ENCODE measurements around the gene SORCS2. TPM values are rescaled to one million over a fixed set of nuclear protein-coding genes. Genes with fewer than 3 reads are reported as not detected.

SORCS2 gene
- total and polyA plus RNA-seq, 2 of the 8 experiments (the other 6 are each of a cell fraction or from before 2014, with no cell fraction given) = 0.36 to 1.8 TPM

DNA sequence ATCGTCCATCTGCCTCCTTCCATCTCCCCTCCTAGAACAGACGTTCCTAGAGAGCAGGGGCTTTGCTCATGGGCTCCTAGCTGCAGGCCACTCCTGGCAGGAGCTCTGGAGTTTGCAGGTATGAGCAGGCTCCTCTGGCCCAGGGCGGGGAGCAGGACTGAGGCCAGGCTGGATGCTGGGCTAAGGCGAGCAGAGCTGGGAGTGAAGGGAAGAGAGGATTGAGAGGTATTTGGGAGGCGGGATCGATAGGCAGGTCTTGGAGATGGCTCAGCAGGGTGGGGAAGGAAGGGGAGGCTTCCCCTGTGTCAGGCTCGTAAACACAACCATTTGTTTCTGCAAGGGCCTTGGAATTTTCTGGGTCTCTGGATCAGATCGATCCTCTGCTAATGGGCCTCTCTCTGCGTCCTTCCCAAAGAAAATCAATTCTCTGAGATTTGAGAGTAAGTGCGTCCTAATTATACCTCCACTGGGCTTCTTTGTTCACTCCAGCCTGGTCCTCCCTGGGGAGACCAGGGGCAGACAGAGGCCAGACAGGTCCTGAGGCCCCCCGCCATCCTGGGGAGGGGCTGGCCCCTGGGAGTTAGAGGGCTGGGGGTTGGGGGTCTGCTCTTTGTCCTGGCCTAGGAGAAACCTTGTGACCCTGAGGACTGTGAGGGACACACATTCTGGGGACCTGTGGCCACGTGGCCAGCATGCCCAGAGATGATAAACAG lies 337.2 kb downstream of the SORCS2 start:
- Histone ChIP-seq H3K36me3 (ENCODE audit: control insufficient read depth in 2 of 4, insufficient read depth in 4 of 4, low read length in 3 of 4) (no peaks in the 10 kb centered on the region), H3K79me2 (ENCODE audit: control insufficient read depth in 1 of 2, insufficient read depth in 2 of 2, low read length in 2 of 2) (no peaks in the 10 kb centered on the region), H3K79me1 (ENCODE audit: low read depth, low read length) (no peaks in the 10 kb centered on the region), H3K4me1 (replicated peaks in 1 of 4; ENCODE audit: control insufficient read depth in 3 of 4, insufficient read depth in 4 of 4, low read length in 3 of 4) (peaks cover 4 to 26% (median 15%) of the 10 kb centered on the region in 4 experiments), H2AFZ (ENCODE audit: low read length) (0 out of 2 replicates have a peak overlapping the region, but pooled peaks have one; percentile 1), H2BK12ac (ENCODE audit: low read depth, low read length) (0 out of 2 replicates have a peak overlapping the region, but pooled peaks have one; percentile 33), H3K23me2 (ENCODE audit: low read depth, low read length) (no peaks in the 10 kb centered on the region), H2BK20ac (ENCODE audit: low read length) (0 out of 2 replicates have a peak overlapping the region, but pooled peaks have one; percentile 61), H3K4ac (replicated peaks; ENCODE audit: insufficient read length, low read depth, low read length) (no peak overlapping the region), H3K23ac (ENCODE audit: insufficient read length) (no peak overlapping the region), H3K4me2 (ENCODE audit: insufficient read depth in 1 of 2, low read depth in 2 of 2, low read length in 2 of 2) (no peak overlapping the region), H3K14ac (ENCODE audit: insufficient read length) (no peak overlapping the region), H2BK120ac (replicated peaks; ENCODE audit: low read depth, low read length) (no peak overlapping the region), H3K9ac (replicated peaks in 1 of 4; ENCODE audit: extremely low read depth in 1 of 4, low read depth in 3 of 4, low read length in 3 of 4) (no peak overlapping the region), H3K4me3 (ENCODE audit: extremely low read depth in 1 of 4, insufficient read depth in 2 of 4, low read depth in 3 of 4, low read length in 4 of 4) (no peak overlapping the region), H3K9me3 (ENCODE audit: insufficient read depth in 2 of 2, low read depth in 1 of 2, low read length in 1 of 2) (peaks cover 0 to 2% of the 10 kb centered on the region in 2 experiments; a peak in 1 of 4 replicates), H4K8ac (ENCODE audit: extremely low read depth, insufficient read depth, low read length) (no peak overlapping the region), H4K91ac (replicated peaks; ENCODE audit: insufficient read length, low read length) (no peak overlapping the region), H3K27me3 (replicated peaks in 1 of 4; ENCODE audit: control insufficient read depth in 3 of 4, extremely low read depth in 1 of 4, insufficient read depth in 3 of 4, low read length in 3 of 4) (no peaks in the 10 kb centered on the region), H3K18ac (ENCODE audit: extremely low read depth, low read length) (no peak overlapping the region; the same call in 1 of the 2 replicates), H3K27ac (ENCODE audit: low read depth, low read length) (no peak overlapping the region), H4K20me1 (replicated peaks in 1 of 2; ENCODE audit: control insufficient read depth in 1 of 2, insufficient read depth in 2 of 2, low read length in 2 of 2) (no peaks in the 10 kb centered on the region), H2BK5ac (ENCODE audit: low read depth, low read length) (peak overlapping the region; percentile 35; the same call in 1 of the 2 replicates), H2AK5ac (ENCODE audit: low read depth, low read length) (no peak overlapping the region), H4K5ac (ENCODE audit: insufficient read length, low read depth, low read length) (no peak overlapping the region), H2BK15ac (ENCODE audit: low read length) (no peak overlapping the region), H3K56ac (replicated peaks; ENCODE audit: insufficient read length, low read depth, low read length) (no peak overlapping the region)
- 58% methylated on average over 11 of the region's 12 CpGs; no CpG with 5 or more reads in 1 of the 2 experiments for WGBS, 2 experiments (ENCODE audit: extremely low coverage in 1 of 2, insufficient coverage in 1 of 2, insufficient read length in 1 of 2, insufficient replicate concordance in 2 of 2, low coverage in 1 of 2, low lambda C conversion rate in 2 of 2, missing lambda C conversion rate in 1 of 2)
- FAIRE-seq (no peak), DNase-seq (ENCODE audit: low read depth in 1 of 2, low spot score in 2 of 2) (no peak)
- ChIA-PET CTCF (ENCODE audit: partially characterized antibody) (interaction anchor here (3.2 kb wide), 1 partner anchor 122 kb away, joined by 16 read pairs; no protein-coding TSS in a partner anchor), POLR2A (ENCODE audit: partially characterized antibody) (no interaction called here)
- TF ChIP-seq GTF2F1 (IDR thresholded peaks at IDR 0.05; ENCODE audit: borderline replicate concordance, low read depth, low read length) = no peak
- no peak for TF ChIP-seq CHD1 (IDR thresholded peaks at IDR 0.05; ENCODE audit: low read depth, low read length)
- no peak for TF ChIP-seq HDAC6 (IDR thresholded peaks at IDR 0.05; ENCODE audit: low read depth, low read length)
- no peak for TF ChIP-seq KDM4A (IDR thresholded peaks at IDR 0.05; ENCODE audit: low read depth, low read length, severe bottlenecking)
- no peak for TF ChIP-seq TCF12 (IDR thresholded peaks at IDR 0.05; ENCODE audit: low read depth, low read length)
- TF ChIP-seq, protein P1, sequence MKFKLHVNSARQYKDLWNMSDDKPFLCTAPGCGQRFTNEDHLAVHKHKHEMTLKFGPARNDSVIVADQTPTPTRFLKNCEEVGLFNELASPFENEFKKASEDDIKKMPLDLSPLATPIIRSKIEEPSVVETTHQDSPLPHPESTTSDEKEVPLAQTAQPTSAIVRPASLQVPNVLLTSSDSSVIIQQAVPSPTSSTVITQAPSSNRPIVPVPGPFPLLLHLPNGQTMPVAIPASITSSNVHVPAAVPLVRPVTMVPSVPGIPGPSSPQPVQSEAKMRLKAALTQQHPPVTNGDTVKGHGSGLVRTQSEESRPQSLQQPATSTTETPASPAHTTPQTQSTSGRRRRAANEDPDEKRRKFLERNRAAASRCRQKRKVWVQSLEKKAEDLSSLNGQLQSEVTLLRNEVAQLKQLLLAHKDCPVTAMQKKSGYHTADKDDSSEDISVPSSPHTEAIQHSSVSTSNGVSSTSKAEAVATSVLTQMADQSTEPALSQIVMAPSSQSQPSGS (IDR thresholded peaks at IDR 0.05; ENCODE audit: low read length) = no peak
- TF ChIP-seq SIN3A (conservative IDR thresholded peaks at IDR 0.05 in 1 of 2, IDR thresholded peaks at IDR 0.05 in 1 of 2; ENCODE audit: low read depth in 1 of 2, low read length in 2 of 2) = no peak
